Muscle of leg (tissue), 11 donors: ENCODE measurements around the gene BTNL9. TPM values are rescaled to one million over a fixed set of nuclear protein-coding genes. Genes with fewer than 3 reads are reported as not detected.
A peak's percentile ranks its signal among the peaks of the same experiment; 100 is the strongest.

Source experiments
- DNase-seq: peaks from one replicate; pipeline ENCODE4 v3.0.0; 2013
- H3K27ac ChIP-seq: one replicate; pipeline ENCODE4 v1.5.1; 2013; ENCODE audit warnings: mild to moderate bottlenecking, low read length, control low read depth
- H3K27me3 ChIP-seq: one replicate; pipeline ENCODE4 v1.6.1; 2013; ENCODE audit warnings: low read length; ENCODE audit not compliant: control insufficient read depth, insufficient read depth
- H3K36me3 ChIP-seq: one replicate; pipeline ENCODE4 v1.6.1; 2013; ENCODE audit warnings: low read length; ENCODE audit not compliant: control insufficient read depth, insufficient read depth
- H3K4me1 ChIP-seq: one replicate; pipeline ENCODE4 v1.6.1; 2013; ENCODE audit warnings: low read length; ENCODE audit not compliant: control insufficient read depth, insufficient read depth
- H3K4me3 ChIP-seq: one replicate; pipeline ENCODE4 v1.5.1; 2013; ENCODE audit warnings: low read length, control low read depth
- H3K9me3 ChIP-seq: replicated peaks from 2 replicates; pipeline ENCODE4 v1.6.1; 2013; ENCODE audit warnings: low read depth, low read length; ENCODE audit not compliant: control insufficient read depth
- WGBS: methylation state at CpG from one replicate; pipeline ENCODE4 v1.1.5; 2013; ENCODE audit warnings: missing lambda C conversion rate; ENCODE audit not compliant: insufficient coverage; 5-methylcytosine and 5-hydroxymethylcytosine counted together
- polyA plus RNA-seq, 8 donors: library from polyadenylated mRNA; unstranded; fragments of 120-200 nt; gene quantifications; one replicate each; pipeline versions ENCODE4 v1.2.1 to v1.2.3, GENCODE V29; 2013; ENCODE audit warnings: inconsistent platforms in 1 of 8, low replicate concordance in 1 of 8; ENCODE audit not compliant: insufficient read length in 8 of 8, insufficient read depth in 1 of 8
- total RNA-seq: library from RNA; stranded (reverse); fragments of 120-200 nt; gene quantifications from one replicate; pipeline ENCODE4 v1.2.4, GENCODE V29; 2013

The BTNL9 gene
- total and polyA plus RNA-seq, 9 donors: 5.3 to 23.6 (median 10.4) TPM

GRCh38 chr5:181027452-181028031 lies 12.5 kb upstream of the BTNL9 start:
- WGBS: 92% methylated on average over 4 of the region's 11 CpGs
- Histone ChIP-seq H3K27ac (no peak overlapping the region), H3K9me3 (peaks cover 11% of the 10 kb centered on the region), H3K4me1 (no peaks in the 10 kb centered on the region), H3K4me3 (no peak overlapping the region), H3K36me3 (no peaks in the 10 kb centered on the region), H3K27me3 (peaks cover 2% of the 10 kb centered on the region)
- no peak for DNase-seq

- DNase-seq: no peak
- peaks cover 2% of the 10 kb centered on the region for H3K27me3 ChIP-seq
- H3K9me3 ChIP-seq: peaks cover 9% of the 10 kb centered on the region
- H3K4me3 ChIP-seq: no peak overlapping the region
- H3K36me3 ChIP-seq: no peaks in the 10 kb centered on the region
- no peaks in the 10 kb centered on the region for H3K4me1 ChIP-seq
- H3K27ac ChIP-seq: no peak overlapping the region
- WGBS: 77% methylated on average over 23 of the region's 26 CpGs
These were observed 11.8 kb upstream of the BTNL9 start for GRCh38 chr5:181028032-181028819.

GRCh38 chr5:181031716-181032115 lies 8.3 kb upstream of the BTNL9 start:
- no peaks in the 10 kb centered on the region for H3K36me3 ChIP-seq
- peaks cover 5% of the 10 kb centered on the region for H3K4me1 ChIP-seq
- H3K4me3 ChIP-seq: no peak overlapping the region
- DNase-seq: no peak
- H3K27me3 ChIP-seq: peaks cover 2% of the 10 kb centered on the region
- WGBS: 89% methylated on average over 3 of the region's 3 CpGs
- no peaks in the 10 kb centered on the region for H3K9me3 ChIP-seq
- H3K27ac ChIP-seq: no peak overlapping the region

- peaks cover 4% of the 10 kb centered on the region for H3K27me3 ChIP-seq
- H3K4me3 ChIP-seq: no peak overlapping the region
- peaks cover 17% of the 10 kb centered on the region for H3K4me1 ChIP-seq
- no peaks in the 10 kb centered on the region for H3K36me3 ChIP-seq
- no peak overlapping the region for H3K27ac ChIP-seq
- WGBS: 64% methylated on average over 9 of the region's 20 CpGs
- DNase-seq: no peak
- H3K9me3 ChIP-seq: no peaks in the 10 kb centered on the region
These were observed 3.9 kb upstream of the BTNL9 start for GRCh38 chr5:181035991-181036815.

GRCh38 chr5:181036816-181037364 lies 3.2 kb upstream of the BTNL9 start:
- H3K4me3 ChIP-seq: no peak overlapping the region
- peaks cover 2% of the 10 kb centered on the region for H3K27me3 ChIP-seq
- no peaks in the 10 kb centered on the region for H3K36me3 ChIP-seq
- no peak for DNase-seq
- peaks cover 17% of the 10 kb centered on the region for H3K4me1 ChIP-seq
- H3K27ac ChIP-seq: no peak overlapping the region
- no peaks in the 10 kb centered on the region for H3K9me3 ChIP-seq
- 70% methylated on average over 12 of the region's 13 CpGs for WGBS

GRCh38 chr5:181037365-181037861 lies 2.7 kb upstream of the BTNL9 start:
- no peak for DNase-seq
- Histone ChIP-seq H3K4me1 (peaks cover 17% of the 10 kb centered on the region), H3K27ac (no peak overlapping the region), H3K36me3 (no peaks in the 10 kb centered on the region), H3K27me3 (peaks cover 5% of the 10 kb centered on the region), H3K4me3 (no peak overlapping the region), H3K9me3 (no peaks in the 10 kb centered on the region)
- WGBS: 70% methylated on average over 3 of the region's 4 CpGs

- Histone ChIP-seq H3K36me3 (no peaks in the 10 kb centered on the region), H3K27ac (peak overlapping the region; percentile 51), H3K4me1 (peaks cover 19% of the 10 kb centered on the region), H3K9me3 (no peaks in the 10 kb centered on the region), H3K4me3 (no peak overlapping the region), H3K27me3 (peaks cover 7% of the 10 kb centered on the region)
- 57% methylated on average over 4 of the region's 8 CpGs for WGBS
- no peak for DNase-seq
These were observed 595 bp upstream of the BTNL9 start for GRCh38 chr5:181039471-181039870.

GRCh38 chr5:181040631-181040945 lies 522 bp downstream of the BTNL9 start:
- Histone ChIP-seq H3K4me3 (peak overlapping the region; percentile 22), H3K27ac (peak overlapping the region; percentile 47), H3K36me3 (no peaks in the 10 kb centered on the region), H3K27me3 (peaks cover 7% of the 10 kb centered on the region), H3K9me3 (no peaks in the 10 kb centered on the region), H3K4me1 (peaks cover 21% of the 10 kb centered on the region)
- no peak for DNase-seq
- WGBS: 80% methylated on average over 4 of the region's 8 CpGs

GRCh38 chr5:181041043-181041442 lies 977 bp downstream of the BTNL9 start:
- H3K9me3 ChIP-seq: no peaks in the 10 kb centered on the region
- no peaks in the 10 kb centered on the region for H3K36me3 ChIP-seq
- no peak for DNase-seq
- no peak overlapping the region for H3K27ac ChIP-seq
- 44% methylated on average over 5 of the region's 6 CpGs for WGBS
- peak overlapping the region; percentile 22 for H3K4me3 ChIP-seq
- H3K27me3 ChIP-seq: peaks cover 7% of the 10 kb centered on the region
- H3K4me1 ChIP-seq: peaks cover 21% of the 10 kb centered on the region
